Ascending aorta (tissue), 2 donors: ENCODE results near the gene CFAP20. TPM values are rescaled to one million over a fixed set of nuclear protein-coding genes. Genes with fewer than 3 reads are reported as not detected.
A peak's percentile ranks its signal among the peaks of the same experiment; 100 is the strongest.

Experiments
- DNase-seq, 2 donors: peaks; one replicate each; pipeline ENCODE4 v3.0.0-alpha.2; 2019; ENCODE audit warnings: low spot score in 2 of 2
- H3K27ac ChIP-seq, 2 donors: fragments of 200-600 bp; sonication (generic); one replicate each; pipeline ENCODE4 v1.5.1; 2016 to 2017; ENCODE audit warnings: mild to moderate bottlenecking in 1 of 2
- H3K27me3 ChIP-seq: fragments of 200-600 bp; sonication (generic); one replicate; pipeline ENCODE4 v1.5.1; 2017
- H3K36me3 ChIP-seq, 2 donors: fragments of 200-600 bp; sonication (generic); one replicate each; pipeline ENCODE4 v1.5.1; 2016
- H3K4me1 ChIP-seq, 2 donors: fragments of 200-600 bp; sonication (generic); one replicate each; pipeline ENCODE4 v1.5.1; 2016 to 2017; ENCODE audit warnings: mild to moderate bottlenecking in 1 of 2
- H3K4me3 ChIP-seq, 2 donors: fragments of 200-600 bp; sonication (generic); one replicate each; pipeline ENCODE4 v1.5.1; 2016 to 2017; ENCODE audit warnings: mild to moderate bottlenecking in 1 of 2
- H3K9me3 ChIP-seq, 2 donors: fragments of 200-600 bp; sonication (generic); one replicate each; pipeline ENCODE4 v1.5.1; 2016
- CTCF ChIP-seq, 3 experiments: fragments of 200-600 bp in 2 of 3; fragments of 450-650 bp in 1 of 3; sonication (generic) in 2 of 3; IDR thresholded peaks; one replicate each; pipeline ENCODE4 v1.5.1; 2016 to 2019; ENCODE audit warnings: antibody characterized with exemption in 3 of 3, mild to moderate bottlenecking in 1 of 3, moderate library complexity in 1 of 3
- intact Hi-C: fragments of 100-400 bp; cut with DNase I; formaldehyde crosslinking; loops from one replicate; pipeline ENCODE4 v1.15.1; 2023
- total RNA-seq: library from RNA; depleted of rRNA; stranded (reverse); fragments of >200 nt; gene quantifications from one replicate; pipeline ENCODE4 v1.1.0, GENCODE V29; 2016

The CFAP20 gene
- total RNA-seq, 1 donor from 2014 or later: 39.1 TPM

GRCh38 chr16:58128181-58128631 lies 975 bp downstream of the CFAP20 start:
- no peaks in the 10 kb centered on the region for H3K27me3 ChIP-seq
- intact Hi-C loops: loop anchor here (2.0 to 5.0 kb wide), 7 partner anchors 69 to 591 kb away; partner anchors contain the start of genes CCDC102A, CSNK2A2, KATNB1 and KIFC3
- DNase-seq: no peak
- TF ChIP-seq CTCF (IDR thresholded peaks at IDR 0.05): no peak
- H3K4me3 ChIP-seq: peak overlapping the region; percentile 93 to 99
- H3K36me3 ChIP-seq: no peaks in the 10 kb centered on the region
- peak overlapping the region in 1 of 2 donors; percentile 91 for H3K27ac ChIP-seq
- peaks cover 17 to 33% of the 10 kb centered on the region in 2 donors for H3K4me1 ChIP-seq
- H3K9me3 ChIP-seq: no peaks in the 10 kb centered on the region

- no peaks in the 10 kb centered on the region for H3K27me3 ChIP-seq
- peak overlapping the region; percentile 93 to 99 for H3K4me3 ChIP-seq
- intact Hi-C loops: loop anchor here (2.0 to 5.0 kb wide), 7 partner anchors 70 to 590 kb away; partner anchors contain the start of genes CCDC102A, CSNK2A2, KATNB1 and KIFC3
- no peaks in the 10 kb centered on the region for H3K9me3 ChIP-seq
- peak overlapping the region; percentile 47 to 57 for H3K27ac ChIP-seq
- DNase-seq: no peak
- no peak for TF ChIP-seq CTCF (IDR thresholded peaks at IDR 0.05)
- peaks cover 17 to 33% of the 10 kb centered on the region in 2 donors for H3K4me1 ChIP-seq
- H3K36me3 ChIP-seq: no peaks in the 10 kb centered on the region
Observed at GRCh38 chr16:58127634-58128033, 1.5 kb downstream of the CFAP20 start.

GRCh38 chr16:58127033-58127556 lies 2.1 kb downstream of the CFAP20 start:
- intact Hi-C loops: loop anchor here (5.0 kb wide), 3 partner anchors 70 to 590 kb away; partner anchors contain the start of genes CCDC102A and CSNK2A2
- no peaks in the 10 kb centered on the region for H3K36me3 ChIP-seq
- H3K27me3 ChIP-seq: no peaks in the 10 kb centered on the region
- H3K4me1 ChIP-seq: peaks cover 17 to 33% of the 10 kb centered on the region in 2 donors
- H3K27ac ChIP-seq: peak overlapping the region; percentile 47 to 57
- TF ChIP-seq CTCF (IDR thresholded peaks at IDR 0.05): peak in 1 of 3 experiments; percentile 9
- no peak for DNase-seq
- peak overlapping the region in 1 of 2 donors; percentile 99 for H3K4me3 ChIP-seq
- H3K9me3 ChIP-seq: no peaks in the 10 kb centered on the region

GRCh38 chr16:58126451-58126961 lies 2.7 kb downstream of the CFAP20 start:
- H3K27me3 ChIP-seq: no peaks in the 10 kb centered on the region
- intact Hi-C loops: loop anchor here (5.0 kb wide), 3 partner anchors 71 to 589 kb away; partner anchors contain the start of genes CCDC102A and CSNK2A2
- peak overlapping the region; percentile 47 to 57 for H3K27ac ChIP-seq
- DNase-seq: no peak
- no peaks in the 10 kb centered on the region for H3K36me3 ChIP-seq
- peak overlapping the region in 1 of 2 donors; percentile 99 for H3K4me3 ChIP-seq
- TF ChIP-seq CTCF (IDR thresholded peaks at IDR 0.05): no peak
- H3K4me1 ChIP-seq: peaks cover 17 to 39% of the 10 kb centered on the region in 2 donors
- H3K9me3 ChIP-seq: no peaks in the 10 kb centered on the region

- H3K27me3 ChIP-seq: no peaks in the 10 kb centered on the region
- H3K9me3 ChIP-seq: no peaks in the 10 kb centered on the region
- no peaks in the 10 kb centered on the region for H3K36me3 ChIP-seq
- H3K4me3 ChIP-seq: no peak overlapping the region
- H3K4me1 ChIP-seq: peaks cover 17 to 46% of the 10 kb centered on the region in 2 donors
- TF ChIP-seq CTCF (IDR thresholded peaks at IDR 0.05): no peak
- intact Hi-C loops: loop anchor here (5.0 kb wide), 3 partner anchors 71 to 589 kb away; partner anchors contain the start of genes CCDC102A and CSNK2A2
- DNase-seq: no peak
- H3K27ac ChIP-seq: peak overlapping the region in 1 of 2 donors; percentile 47
Observed at GRCh38 chr16:58125781-58126335, 3.3 kb downstream of the CFAP20 start.
